Measurements from ENCODE around the gene CLDN12.
A peak's percentile ranks its signal among the peaks of the same experiment; 100 is the strongest.
"Not testable (repeated sequence)": the region's sequence is repeated elsewhere in the genome, so short reads cannot be mapped to it uniquely, and the experiment has no call there.

CLDN12 gene

DNA sequence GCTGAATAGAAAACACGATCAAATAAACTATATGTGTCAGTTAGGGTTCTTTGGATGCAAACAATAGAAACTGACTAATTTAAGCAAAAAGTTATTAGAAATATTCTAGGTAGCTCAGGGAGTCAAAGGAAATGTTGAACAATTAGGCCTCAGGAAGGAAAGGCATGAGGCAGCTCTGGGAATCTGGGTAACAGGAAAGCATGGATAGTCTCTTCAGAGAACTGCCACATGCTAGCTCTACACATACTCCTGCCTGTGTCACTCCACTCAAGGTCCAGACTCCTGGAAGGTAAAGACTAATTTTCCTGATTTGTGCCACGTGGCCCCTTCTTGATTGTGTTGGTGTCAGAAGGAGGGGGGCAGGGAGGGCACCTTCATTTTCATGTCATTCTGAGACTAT is 42.4 kb downstream of the CLDN12 start:
- no peak for DNase-seq

DNA sequence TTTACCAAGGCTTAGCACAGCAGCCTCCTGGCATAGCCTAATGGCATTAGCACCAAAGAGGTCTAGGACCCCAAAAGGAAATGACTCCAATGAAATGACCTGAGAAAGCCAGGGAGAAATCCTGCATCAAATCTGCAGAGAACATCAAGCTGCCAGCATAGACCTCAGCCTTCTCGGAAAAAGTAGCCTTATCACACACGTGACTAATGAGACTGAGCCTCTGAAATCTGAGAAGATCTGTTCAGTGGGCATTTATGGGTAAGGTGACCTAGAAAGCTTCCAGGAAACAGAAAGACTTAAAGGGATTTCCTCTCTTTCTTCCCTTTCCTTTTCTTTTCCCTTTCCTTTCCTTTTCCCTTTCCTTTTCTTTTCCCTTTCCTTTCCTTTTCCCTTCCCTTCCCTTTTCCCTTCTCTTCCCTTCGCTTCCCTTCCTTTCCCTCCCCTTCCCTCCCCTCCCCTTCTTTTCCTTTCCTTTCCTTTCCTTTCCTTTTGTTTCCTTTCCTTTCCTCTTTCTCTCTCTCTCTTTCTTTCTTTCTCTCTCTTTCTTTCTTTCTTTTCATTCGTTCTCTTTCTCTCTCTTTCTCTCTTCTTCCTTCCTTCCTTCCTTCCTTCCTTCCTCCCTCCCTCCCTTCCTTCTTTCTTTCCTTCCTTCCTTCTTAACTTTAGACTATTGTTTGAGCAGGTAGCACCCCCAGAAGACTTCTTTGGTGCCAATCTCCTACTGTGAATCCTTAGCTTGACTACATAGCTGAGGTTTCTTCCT is 43.1 kb downstream of the CLDN12 start:
- DNase-seq = no peak

DNA sequence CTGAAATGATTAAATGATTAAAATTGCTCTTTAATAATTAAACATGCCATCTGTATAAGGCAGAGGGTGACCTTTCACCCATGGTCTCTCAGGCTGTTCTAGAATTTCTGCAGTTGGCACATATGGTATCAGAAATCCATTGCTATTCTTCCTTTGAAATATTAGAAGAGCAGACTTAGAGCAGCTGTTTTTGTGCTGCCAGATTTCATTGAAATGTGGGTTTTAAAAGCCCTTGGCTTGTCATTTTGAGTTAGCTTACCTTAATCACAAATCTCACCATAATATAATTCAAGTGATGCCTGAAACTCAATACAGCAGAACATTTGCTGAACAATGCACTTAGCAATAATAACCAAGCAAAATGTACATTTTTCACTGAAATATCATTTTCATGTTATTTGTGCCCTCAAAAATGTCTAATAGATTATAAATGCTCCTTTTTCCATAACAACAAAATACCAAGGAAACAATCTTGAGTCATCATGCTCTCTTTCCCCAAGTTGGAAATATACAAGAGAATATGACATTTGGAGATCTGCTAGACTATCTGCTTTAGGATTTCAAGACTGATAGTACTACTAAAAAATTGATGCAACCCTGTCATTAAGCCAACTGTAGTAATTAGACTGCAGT is 50.1 kb downstream of the CLDN12 start:
- no peak for DNase-seq

DNA sequence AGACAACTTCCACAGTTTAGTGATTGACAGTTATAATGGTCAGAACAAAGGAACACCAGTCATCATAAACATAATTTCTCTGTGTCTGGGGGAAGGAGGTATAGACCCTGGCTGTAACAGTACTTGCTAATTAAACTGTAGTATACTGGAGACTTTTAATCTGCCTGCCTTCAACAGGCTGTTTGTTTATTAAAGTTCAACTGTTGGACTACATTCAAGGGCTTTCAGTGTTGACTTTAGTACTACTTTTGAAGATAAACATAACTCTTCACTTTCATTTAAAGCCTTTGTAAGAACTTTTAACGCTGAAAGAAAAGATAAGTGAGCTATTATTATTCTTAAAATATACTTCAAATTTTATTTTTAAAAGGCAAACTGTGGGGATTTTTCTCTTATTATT is 50.7 kb downstream of the CLDN12 start:
- DNase-seq = no peak

DNA sequence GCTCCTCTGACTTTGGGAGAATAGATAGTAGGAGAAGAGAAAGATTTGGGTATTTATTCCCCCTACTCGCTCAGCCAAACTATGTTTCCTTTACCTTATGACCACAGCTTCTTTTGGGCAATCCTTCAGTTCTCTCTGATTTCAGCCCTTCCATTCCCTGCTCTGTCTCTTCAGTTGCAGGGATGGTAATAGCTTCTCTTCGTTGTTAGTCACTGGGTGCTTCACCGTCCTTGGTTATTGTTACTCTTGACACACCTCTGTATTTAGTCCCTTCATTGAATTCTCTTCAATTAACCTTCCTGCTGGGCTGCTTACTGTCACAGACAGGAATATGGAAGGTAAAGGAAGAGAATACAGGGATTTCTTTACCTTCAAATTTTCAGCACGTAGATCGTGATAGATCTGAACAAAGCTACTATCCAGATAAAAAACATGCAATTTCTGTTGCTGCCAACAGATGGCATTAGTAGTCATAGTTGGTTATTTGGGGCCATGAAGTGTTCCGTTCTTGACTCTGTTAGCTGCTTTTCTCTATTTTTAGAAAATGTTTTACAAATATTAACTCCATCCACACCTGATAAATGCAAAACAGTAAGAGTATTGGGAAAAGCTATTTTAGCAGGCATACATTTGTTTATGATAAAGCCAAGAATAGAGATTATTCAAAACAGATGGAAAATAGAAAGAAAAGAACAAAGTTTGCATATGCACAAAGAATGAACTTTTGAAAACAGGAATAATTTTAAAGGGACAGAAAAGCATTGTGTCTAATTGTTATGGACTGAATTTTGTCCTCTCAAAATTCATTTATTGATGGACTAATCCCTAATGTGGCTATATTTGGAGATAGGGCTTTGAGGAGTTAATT is 52.1 kb downstream of the CLDN12 start:
- DNase-seq = peak; percentile 11

DNA sequence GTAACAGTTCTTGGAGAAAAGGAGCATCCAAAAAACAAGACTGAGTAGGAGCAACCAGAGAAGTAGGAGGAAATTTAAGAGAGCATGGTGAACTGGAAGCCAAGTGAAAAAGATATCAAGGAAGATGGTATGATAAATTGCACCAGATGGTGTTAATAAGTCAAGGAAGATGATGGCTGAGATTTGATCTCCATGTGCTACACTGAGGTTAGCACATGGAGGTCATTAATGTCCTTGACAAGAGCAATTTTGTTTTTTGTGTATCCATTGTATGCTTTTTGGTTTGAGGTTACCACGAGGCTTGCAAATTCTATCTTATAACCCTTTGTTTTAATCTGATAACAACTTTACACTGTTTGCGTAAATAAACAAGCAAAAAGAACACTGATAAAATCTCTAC is 54.8 kb downstream of the CLDN12 start:
- no peak for DNase-seq

DNA sequence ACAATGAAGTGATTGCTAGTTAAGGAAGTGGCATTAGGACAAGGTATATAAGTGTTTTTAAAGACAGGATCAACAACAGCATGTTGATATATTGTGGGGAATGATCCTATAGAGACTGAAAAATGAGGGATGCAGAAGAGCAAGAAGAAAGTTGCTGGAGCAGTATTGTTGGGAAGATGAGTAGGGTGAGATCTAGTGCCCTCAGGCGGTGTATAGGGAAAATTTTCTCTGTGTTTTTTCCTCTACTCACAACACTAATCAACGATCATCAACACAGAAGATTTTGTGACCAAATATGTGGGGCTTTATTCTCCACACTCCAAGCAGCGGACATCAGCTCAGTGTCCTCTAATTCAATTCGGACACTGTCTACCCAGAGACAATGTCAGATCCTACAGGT is 56.6 kb downstream of the CLDN12 start:
- no peak for DNase-seq

DNA sequence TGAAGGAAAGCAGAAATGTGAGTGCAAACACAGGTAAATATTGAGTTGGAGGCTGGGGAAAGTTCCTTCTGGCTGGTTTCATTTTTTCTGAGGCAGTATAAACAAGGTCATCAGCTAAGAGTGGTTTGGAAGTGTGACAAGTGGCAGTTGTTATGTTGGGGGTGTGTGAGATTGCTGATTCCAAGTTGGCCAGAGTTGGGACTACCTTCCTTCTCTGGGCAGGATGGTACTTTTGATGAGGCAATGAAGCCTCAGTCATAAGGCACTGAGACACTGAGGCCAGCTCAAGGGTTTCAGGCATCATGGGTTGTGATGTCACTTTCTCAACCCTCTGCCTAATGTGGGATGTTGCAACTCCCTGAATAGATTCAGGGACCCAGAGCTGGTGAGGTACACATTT is 58.0 kb downstream of the CLDN12 start:
- no peak for DNase-seq

DNA sequence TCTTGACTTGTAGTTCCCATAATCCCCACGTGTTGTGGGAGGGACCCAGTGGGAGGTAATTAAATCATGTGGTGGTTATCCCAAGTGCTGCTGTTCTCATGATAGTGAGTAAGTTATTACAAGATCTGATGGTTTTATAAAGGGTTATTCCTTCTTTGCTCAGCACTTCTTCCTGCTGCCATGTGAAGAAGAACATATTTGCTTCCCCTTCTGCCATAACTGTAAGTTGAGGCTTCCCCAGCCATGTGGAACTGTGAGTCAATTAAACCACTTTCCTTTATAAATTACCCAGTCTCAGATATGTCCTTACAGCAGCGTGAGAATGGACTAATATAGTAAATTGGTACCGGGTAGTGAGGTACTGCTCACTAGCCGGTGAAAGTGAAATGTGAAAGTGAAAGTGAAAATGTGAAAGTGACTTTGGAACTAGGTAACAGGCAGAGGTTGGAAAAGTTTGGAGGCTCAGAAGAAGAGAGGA is 59.9 kb downstream of the CLDN12 start:
- not testable (repeated sequence) for DNase-seq
